GM23338 (cell line): ENCODE data around the gene TCERG1L. TPM values are rescaled to one million over a fixed set of nuclear protein-coding genes. Genes with fewer than 3 reads are reported as not detected.

Source experiments
- ATAC-seq: fragments of 200-7000 bp; cut with Tn5 transposase; 3 replicates; pipeline ENCODE4 v1.9.1; 2020
- DNase-seq: peaks from one replicate; pipeline ENCODE4 v3.0.0-alpha.2; 2015; ENCODE audit warnings: low spot score
- H2AFZ ChIP-seq: fragments of 200-600 bp; sonication (generic); 2 replicates; pipeline ENCODE4 v1.8.0; 2016; ENCODE audit warnings: antibody characterized with exemption, mild to moderate bottlenecking, moderate library complexity
- H3F3A ChIP-seq: fragments of 200-600 bp; sonication (generic); replicated peaks from 2 replicates; pipeline ENCODE4 v1.8.0; 2017; ENCODE audit warnings: antibody characterized with exemption, mixed run types, low read depth
- H3K27ac ChIP-seq: fragments of 200-600 bp; sonication (generic); 2 replicates; pipeline ENCODE4 v1.6.1; 2016; ENCODE audit warnings: low read depth
- H3K27me3 ChIP-seq: fragments of 200-600 bp; sonication (generic); 2 replicates; pipeline ENCODE4 v1.8.0; 2016; ENCODE audit warnings: mild to moderate bottlenecking, mixed run types, moderate library complexity; ENCODE audit not compliant: insufficient read depth
- H3K36me3 ChIP-seq: fragments of 200-600 bp; sonication (generic); 2 replicates; pipeline ENCODE4 v1.8.0; 2016; ENCODE audit warnings: mild to moderate bottlenecking; ENCODE audit not compliant: insufficient read depth
- H3K4me1 ChIP-seq: fragments of 200-600 bp; sonication (generic); 2 replicates; pipeline ENCODE4 v1.8.0; 2016; ENCODE audit warnings: mild to moderate bottlenecking, moderate library complexity; ENCODE audit not compliant: insufficient read depth
- H3K4me2 ChIP-seq: fragments of 200-600 bp; sonication (generic); 2 replicates; pipeline ENCODE4 v1.7.1; 2017; ENCODE audit warnings: mixed run types
- H3K4me3 ChIP-seq: fragments of 200-600 bp; sonication (generic); 2 replicates; pipeline ENCODE4 v1.6.1; 2016; ENCODE audit warnings: mixed run types
- H3K79me2 ChIP-seq: fragments of 200-600 bp; sonication (generic); replicated peaks from 2 replicates; pipeline ENCODE4 v1.8.0; 2017; ENCODE audit warnings: mild to moderate bottlenecking; ENCODE audit not compliant: insufficient read depth
- H3K9me2 ChIP-seq: fragments of 200-600 bp; sonication (generic); 2 replicates; pipeline ENCODE4 v1.8.0; 2017; ENCODE audit not compliant: insufficient read depth
- H4K20me1 ChIP-seq: fragments of 200-600 bp; sonication (generic); replicated peaks from 2 replicates; pipeline ENCODE4 v1.8.0; 2017; ENCODE audit warnings: mild to moderate bottlenecking; ENCODE audit not compliant: insufficient read depth
- H3K27ac Mint-ChIP-seq: 2 replicates; pipeline ENCODE4 v1.8.0; 2020; ENCODE audit warnings: inconsistent platforms, mild to moderate bottlenecking, moderate library complexity, mixed read lengths
- H3K27me3 Mint-ChIP-seq: 3 replicates; pipeline ENCODE4 v1.8.0; 2022; ENCODE audit warnings: low read depth, mild to moderate bottlenecking, moderate library complexity, mixed read lengths, inconsistent platforms; ENCODE audit not compliant: insufficient read depth, poor library complexity
- H3K36me3 Mint-ChIP-seq: 3 replicates; pipeline ENCODE4 v1.8.0; 2021; ENCODE audit warnings: low read depth, mild to moderate bottlenecking, inconsistent platforms, moderate library complexity, mixed read lengths
- H3K4me1 Mint-ChIP-seq: 3 replicates; pipeline ENCODE4 v1.8.0; 2020; ENCODE audit warnings: mild to moderate bottlenecking, inconsistent platforms, mixed read lengths
- H3K4me3 Mint-ChIP-seq: 3 replicates; pipeline ENCODE4 v1.8.0; 2021; ENCODE audit warnings: moderate library complexity, mild to moderate bottlenecking, inconsistent platforms, mixed read lengths
- H3K9me3 Mint-ChIP-seq: 3 replicates; pipeline ENCODE4 v1.8.0; 2020; ENCODE audit warnings: moderate library complexity, mild to moderate bottlenecking, inconsistent platforms, mixed read lengths
- CREB1 ChIP-seq: fragments of 250-450 bp; sonication (Bioruptor Pico); IDR thresholded peaks from 2 replicates; pipeline ENCODE4 v1.5.0; 2020; ENCODE audit warnings: low read depth, mild to moderate bottlenecking, moderate library complexity
- ETS1 ChIP-seq: IDR thresholded peaks from 2 replicates; pipeline ENCODE4 v1.6.1; 2016; ENCODE audit warnings: antibody characterized with exemption
- EZH2 ChIP-seq: fragments of 200-600 bp; sonication (generic); IDR thresholded peaks from one replicate; pipeline ENCODE4 v1.8.0; 2017; ENCODE audit warnings: antibody characterized with exemption, mild to moderate bottlenecking, low read depth; ENCODE audit not compliant: unreplicated experiment
- EZH2phosphoT487 ChIP-seq: fragments of 200-600 bp; sonication (generic); IDR thresholded peaks from one replicate; pipeline ENCODE4 v1.8.1; 2018; ENCODE audit warnings: antibody characterized with exemption; ENCODE audit not compliant: unreplicated experiment
- JUNB ChIP-seq: IDR thresholded peaks from one replicate; pipeline ENCODE4 v1.6.1; 2016; ENCODE audit warnings: antibody characterized with exemption; ENCODE audit not compliant: unreplicated experiment
- NANOG ChIP-seq: IDR thresholded peaks from 2 replicates; pipeline ENCODE4 v1.6.1; 2016; ENCODE audit warnings: antibody characterized with exemption, borderline replicate concordance
- POLR2AphosphoS5 ChIP-seq: IDR thresholded peaks from 2 replicates; pipeline ENCODE4 v1.6.1; 2016; ENCODE audit warnings: antibody characterized with exemption, low read depth
- REST ChIP-seq: IDR thresholded peaks from one replicate; pipeline ENCODE4 v1.6.1; 2018; ENCODE audit warnings: antibody characterized with exemption; ENCODE audit not compliant: unreplicated experiment
- ZNF114 ChIP-seq: fragments of 250-450 bp; sonication (Bioruptor Pico); IDR thresholded peaks from 2 replicates; pipeline ENCODE4 v1.5.0; 2020; ENCODE audit warnings: mild to moderate bottlenecking, moderate library complexity
- ZNF331 ChIP-seq: fragments of 250-450 bp; sonication (Bioruptor Pico); IDR thresholded peaks from 2 replicates; pipeline ENCODE4 v1.5.0; 2020; ENCODE audit warnings: low read depth, mild to moderate bottlenecking, moderate library complexity
- ZNF462 ChIP-seq: fragments of 250-450 bp; sonication (Bioruptor Pico); IDR thresholded peaks from 2 replicates; pipeline ENCODE4 v1.5.0; 2020; ENCODE audit warnings: mild to moderate bottlenecking, moderate library complexity
- polyA plus RNA-seq: library from polyadenylated mRNA; unstranded; fragments of >200 nt; fragmentation: Nextera tagmentation; extraction: Ambion mirVana; gene quantifications from 2 replicates; pipeline ENCODE4 v1.2.1, GENCODE V29; 2016
- total RNA-seq: library from RNA; depleted of rRNA; stranded (reverse); fragments of >200 nt; shearing (Covaris generic); gene quantifications from 2 replicates; pipeline ENCODE4 v1.2.3, GENCODE V29; 2014

TCERG1L gene
- total and polyA plus RNA-seq, 2 experiments from 2014 or later: 3.9 to 5.5 TPM

- Histone ChIP-seq H3K4me2 (no peak overlapping the region), H3K79me2 (no peaks in the 10 kb centered on the region), H3K9me2 (no peaks in the 10 kb centered on the region), H3F3A (no peaks in the 10 kb centered on the region), H3K27me3 (no peaks in the 10 kb centered on the region), H2AFZ (no peak overlapping the region), H4K20me1 (no peaks in the 10 kb centered on the region), H3K4me3 (no peak overlapping the region), H3K27ac (no peak overlapping the region), H3K36me3 (no peaks in the 10 kb centered on the region), H3K4me1 (no peaks in the 10 kb centered on the region)
- Mint-ChIP-seq H3K9me3 (peaks cover 69% of the 10 kb centered on the region), H3K36me3 (peaks cover 28% of the 10 kb centered on the region; the same call in 2 of the 3 replicates), H3K4me1 (peaks cover 4% of the 10 kb centered on the region; the same call in 2 of the 3 replicates), H3K27me3 (peaks cover 8% of the 10 kb centered on the region), H3K27ac (no peak overlapping the region), H3K4me3 (no peak overlapping the region)
- DNase-seq: no peak
- TF ChIP-seq EZH2phosphoT487 (no peak), ZNF114 (no peak), ZNF462 (CRISPR knock-in tag) (no peak), ZNF331 (CRISPR knock-in tag) (no peak), POLR2AphosphoS5 (no peak)
- no peak for ATAC-seq
Measured at GRCh38 chr10:131249955-131250344, 61.6 kb downstream of the TCERG1L start.

- no peak overlapping the region for H3K27ac Mint-ChIP-seq
- peaks cover 23% of the 10 kb centered on the region; the same call in 2 of the 3 replicates for H3K36me3 Mint-ChIP-seq
- H3K4me3 Mint-ChIP-seq: no peak overlapping the region
- H3K4me3 ChIP-seq: no peak overlapping the region
- ATAC-seq (no peak), DNase-seq (no peak)
- H3K9me3 Mint-ChIP-seq: peaks cover 69% of the 10 kb centered on the region
- H3K4me1 ChIP-seq: no peaks in the 10 kb centered on the region
- H4K20me1 ChIP-seq: no peaks in the 10 kb centered on the region
- H3K4me1 Mint-ChIP-seq: peaks cover 4% of the 10 kb centered on the region; the same call in 2 of the 3 replicates
- H3K4me2 ChIP-seq: no peak overlapping the region
- H3K36me3 ChIP-seq: no peaks in the 10 kb centered on the region
- no peaks in the 10 kb centered on the region for H3K79me2 ChIP-seq
- H3K27me3 Mint-ChIP-seq: peaks cover 6% of the 10 kb centered on the region
- no peaks in the 10 kb centered on the region for H3K9me2 ChIP-seq
- no peaks in the 10 kb centered on the region for H3K27me3 ChIP-seq
- H3F3A ChIP-seq: no peaks in the 10 kb centered on the region
- no peak overlapping the region for H3K27ac ChIP-seq
- no peak overlapping the region for H2AFZ ChIP-seq
- no peak for TF ChIP-seq CREB1 (CRISPR knock-in tag)
- no peak for TF ChIP-seq EZH2phosphoT487
- TF ChIP-seq REST: no peak
- no peak for TF ChIP-seq JUNB
- no peak for TF ChIP-seq ZNF114
- no peak for TF ChIP-seq EZH2
- TF ChIP-seq NANOG: no peak
- no peak for TF ChIP-seq ZNF331 (CRISPR knock-in tag)
- TF ChIP-seq ETS1: no peak
Measured at GRCh38 chr10:131249238-131249954, 62.1 kb downstream of the TCERG1L start.
